GM19468 (cell line): ENCODE measurements around the gene TTC4.

Experiments used
- ATAC-seq: cut with Tn5 transposase; IDR thresholded peaks from one replicate; pipeline ENCODE4 v1.9.1; 2021; ENCODE audit warnings: mild to moderate bottlenecking, moderate library complexity, moderate number of reproducible peaks; ENCODE audit not compliant: unreplicated experiment; ENCODE audit errors: extremely low read depth

Gene TTC4

GRCh38 chr1:54715493-54716298 is at the start of gene TTC4:
Gene TTC4, plus strand, starts transcription at chr1:54715861. Its CDS starts 48 bp downstream, at chr1:54715909.
- ATAC-seq, result peak; percentile 69

DNA sequence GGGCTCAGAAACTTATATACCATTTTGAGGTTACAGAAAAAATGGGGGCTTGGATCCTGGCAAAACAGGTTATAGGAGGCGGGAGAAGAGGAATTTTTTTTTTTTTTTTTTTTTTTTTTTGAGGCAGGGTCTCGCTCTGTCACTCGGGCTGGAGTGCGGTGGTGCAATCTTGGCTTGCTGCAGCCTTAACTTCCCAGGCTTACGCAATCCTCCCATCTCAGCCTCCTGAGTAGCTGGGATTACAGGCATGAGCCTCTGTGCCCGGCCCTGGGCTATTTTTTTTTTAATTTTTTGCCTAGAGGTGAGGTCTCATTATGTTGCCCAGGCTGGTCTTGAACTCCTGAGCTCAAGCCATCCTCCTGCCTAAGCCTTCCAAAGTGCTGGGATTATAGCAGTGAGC is 49.3 kb upstream of the TTC4 start:
- ATAC-seq, result no peak

DNA sequence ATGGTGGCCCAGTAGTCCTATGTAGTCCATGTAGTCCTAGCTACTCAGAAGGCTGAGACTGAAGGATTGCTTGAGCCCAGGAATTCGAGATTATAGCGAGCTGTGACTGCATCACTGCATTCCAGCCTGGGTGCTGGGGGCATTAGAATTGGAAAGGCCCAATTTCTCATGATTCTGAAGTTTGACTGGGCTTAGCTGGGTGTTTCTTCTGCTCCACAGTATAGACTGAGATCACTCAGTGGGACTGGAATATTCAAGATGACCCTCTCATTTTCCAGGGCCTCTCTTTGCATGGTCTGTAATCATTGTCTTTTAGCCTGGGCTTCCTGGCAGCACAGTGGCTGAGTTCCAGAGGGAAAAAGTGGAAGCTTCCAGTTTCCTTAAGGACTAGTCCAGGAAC is 47.9 kb upstream of the TTC4 start:
- no peak for ATAC-seq

GRCh38 chr1:54668567-54668966 is 47.1 kb upstream of the TTC4 start:
- no peak for ATAC-seq

DNA sequence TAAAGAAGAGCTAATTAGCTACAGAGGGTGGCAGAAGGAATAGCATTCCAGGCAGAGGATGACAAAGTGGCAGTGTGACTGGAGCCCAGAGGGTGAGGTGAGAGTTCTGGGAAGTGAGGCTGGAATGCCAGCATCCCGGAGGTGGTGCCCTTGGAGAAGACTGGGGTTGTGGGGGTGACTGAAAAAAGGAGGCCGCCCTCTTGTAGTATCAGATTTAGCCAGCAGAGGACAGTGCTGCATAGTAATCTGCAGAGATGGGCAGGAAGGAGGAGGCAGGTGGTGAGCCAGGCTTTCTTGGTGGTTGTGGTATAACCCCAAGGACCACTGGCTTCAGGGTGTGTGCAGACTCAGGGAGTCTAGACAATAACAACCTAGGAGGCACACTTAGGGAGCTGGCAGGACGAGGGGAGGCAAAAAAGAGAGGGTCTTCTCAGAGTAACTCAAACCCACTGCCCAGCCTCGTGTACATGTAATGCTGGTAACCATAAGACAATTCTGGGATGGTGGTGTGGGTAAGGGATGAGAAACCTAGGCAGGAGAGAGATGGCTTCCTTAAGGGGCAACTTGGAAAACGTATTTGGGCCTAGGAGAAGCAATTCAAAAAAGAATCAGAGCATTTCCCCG is 43.6 kb upstream of the TTC4 start:
- ATAC-seq, result no peak

DNA sequence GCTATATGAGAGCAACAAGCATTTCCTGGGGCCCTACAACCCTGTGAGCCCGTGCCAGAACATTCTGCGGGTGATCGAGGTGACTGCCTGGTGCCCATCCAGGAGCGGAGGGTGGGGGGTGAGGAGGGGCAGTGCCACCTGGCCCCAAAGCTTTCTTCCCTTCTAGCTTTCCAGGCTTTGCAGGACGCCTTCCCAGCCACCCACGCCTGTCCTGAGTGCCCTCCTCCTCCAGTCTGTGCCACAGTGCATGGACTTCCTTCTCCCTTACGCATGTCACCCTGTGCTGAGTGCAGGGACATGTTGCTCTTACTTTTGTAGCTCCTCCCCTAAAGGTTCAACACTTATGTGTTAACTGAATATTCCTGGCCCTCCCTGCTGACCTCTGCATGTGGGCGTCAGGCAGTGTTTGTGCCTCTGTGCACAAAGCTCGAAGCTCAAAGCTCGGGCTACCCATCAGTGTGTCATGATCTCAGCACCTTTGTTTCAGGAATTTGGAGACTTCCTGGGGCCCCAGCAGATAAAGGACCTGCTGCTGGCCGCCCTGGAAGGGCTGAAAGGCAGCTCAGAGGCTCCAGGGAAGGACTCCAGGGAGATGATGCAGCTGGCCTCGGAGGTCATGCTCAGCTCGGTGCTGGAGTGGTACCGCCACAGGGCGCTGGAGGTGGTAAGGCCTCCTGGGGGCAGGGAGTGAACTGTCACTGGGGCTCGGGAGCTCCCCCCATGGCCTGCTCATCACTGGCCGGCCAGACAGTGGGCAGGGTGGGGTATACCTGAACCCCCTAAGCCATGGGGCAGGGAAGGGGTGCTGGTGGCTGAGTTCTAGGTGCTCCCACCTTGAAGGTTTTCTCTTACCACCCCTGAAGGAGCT is 36.7 kb upstream of the TTC4 start:
- no peak for ATAC-seq

- no peak for ATAC-seq
These were observed 36.0 kb upstream of the TTC4 start for GRCh38 chr1:54679706-54680105.

DNA sequence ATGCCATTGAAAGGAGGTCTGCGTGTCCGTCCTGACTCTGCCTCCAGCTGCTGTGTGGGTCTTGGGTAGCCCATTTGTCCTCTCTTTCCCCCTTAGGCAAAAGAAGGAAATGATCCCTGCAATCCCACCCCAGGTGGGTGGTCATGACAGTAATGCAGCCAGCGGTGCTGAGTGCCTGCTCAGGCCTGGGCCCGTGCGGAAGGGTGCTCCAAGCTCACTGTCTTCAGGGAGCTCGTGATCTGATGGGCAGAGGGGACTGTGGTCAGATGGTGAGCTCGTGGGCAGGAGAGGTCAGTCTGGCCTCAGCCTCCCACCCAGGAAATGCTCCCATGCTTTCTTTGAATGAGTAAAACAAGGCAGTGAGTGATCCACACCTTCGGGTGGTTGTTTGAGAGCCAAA is 35.3 kb upstream of the TTC4 start:
- ATAC-seq, result no peak

DNA sequence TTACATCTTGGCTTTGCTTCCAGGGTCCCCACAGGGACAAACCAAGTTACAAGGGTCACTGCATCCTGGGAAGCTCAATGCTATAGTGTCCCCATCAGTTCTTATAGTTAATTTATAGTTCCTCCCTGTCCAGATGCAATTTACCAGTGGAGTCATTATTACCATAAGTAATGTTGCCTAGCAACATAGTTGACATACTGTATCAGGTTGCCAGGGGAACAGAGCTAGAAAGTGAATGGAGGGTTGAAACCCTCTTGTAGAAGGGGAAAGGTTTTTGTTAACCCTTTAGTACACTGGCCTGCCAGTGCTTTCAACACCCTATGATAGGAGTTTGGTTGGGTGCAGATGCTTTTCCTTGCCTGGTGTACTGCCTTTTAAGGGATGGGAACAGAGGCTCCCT is 34.3 kb upstream of the TTC4 start:
- no peak for ATAC-seq

- ATAC-seq, result no peak
These were observed 32.2 kb upstream of the TTC4 start for GRCh38 chr1:54683453-54683852.

DNA sequence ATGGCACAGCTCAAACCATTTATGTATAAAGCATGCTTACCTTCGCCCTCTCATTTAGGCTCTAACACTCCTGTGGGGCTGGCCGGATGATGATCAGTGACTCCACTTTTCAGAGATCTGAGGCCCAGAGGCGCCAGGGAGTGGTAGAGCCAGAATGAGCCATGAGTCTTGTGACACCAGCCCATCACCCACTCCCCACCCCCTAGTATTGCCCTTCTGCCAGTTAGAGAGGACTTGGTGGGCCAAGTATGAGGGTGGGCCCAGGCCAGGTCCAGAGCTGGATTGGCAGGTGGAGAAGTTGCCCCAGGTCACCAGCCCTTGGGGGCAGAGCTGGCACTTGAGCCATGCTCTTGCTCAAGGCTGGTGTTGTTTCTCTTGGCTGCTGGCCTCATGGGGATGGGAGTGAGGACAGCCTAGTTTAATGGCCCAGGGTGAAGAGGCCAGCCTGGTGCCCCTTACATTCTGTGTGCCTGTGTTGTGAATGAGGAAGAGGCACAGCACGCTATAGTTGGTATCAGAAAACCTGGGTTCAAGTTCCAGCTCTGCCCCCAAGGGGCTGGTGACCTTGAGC is 30.2 kb upstream of the TTC4 start:
- no peak for ATAC-seq

DNA sequence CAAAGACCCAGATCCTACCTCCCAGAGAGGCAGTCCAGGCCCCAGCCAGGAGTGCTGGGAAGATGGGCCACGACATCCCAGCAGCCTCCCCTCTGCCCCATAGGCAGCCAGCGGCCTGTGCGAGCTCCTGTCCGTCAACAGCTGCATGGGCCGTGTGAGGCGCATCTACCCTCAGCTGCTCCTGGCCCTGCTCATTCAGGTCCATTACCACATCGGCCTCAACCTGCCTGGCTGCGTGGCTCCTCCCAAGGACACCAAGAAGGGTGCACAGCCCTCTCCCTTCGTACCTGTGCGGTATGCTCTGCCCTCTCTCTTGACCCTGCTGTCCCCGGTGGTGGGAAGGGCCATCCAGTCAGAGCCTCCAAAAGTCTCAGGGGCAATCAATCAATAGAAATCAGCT is 29.5 kb upstream of the TTC4 start:
- no peak for ATAC-seq

DNA sequence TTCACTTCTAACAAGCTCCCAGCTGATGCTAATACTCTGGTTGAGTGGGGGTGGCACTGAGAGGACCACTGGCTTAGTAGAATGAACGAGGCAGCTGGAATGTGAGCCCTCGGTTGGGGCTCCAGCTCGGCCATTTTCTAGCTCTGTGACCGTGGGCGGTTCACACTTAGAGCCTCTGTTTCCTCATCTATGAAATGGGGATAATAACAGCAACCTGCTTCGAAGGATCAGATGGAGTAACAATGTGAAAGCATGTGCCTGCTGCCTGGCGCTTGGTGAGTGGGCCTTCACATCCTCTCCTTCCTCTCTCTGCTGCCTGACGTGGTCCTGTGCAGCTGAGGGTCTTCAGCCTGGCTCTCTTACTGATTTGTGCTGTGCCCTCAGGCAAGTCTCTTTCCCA is 20.9 kb upstream of the TTC4 start:
- no peak for ATAC-seq

- ATAC-seq, result no peak
These were observed 20.4 kb upstream of the TTC4 start for GRCh38 chr1:54695221-54695620.

GRCh38 chr1:54695764-54696163 is 19.9 kb upstream of the TTC4 start:
- ATAC-seq, result no peak

DNA sequence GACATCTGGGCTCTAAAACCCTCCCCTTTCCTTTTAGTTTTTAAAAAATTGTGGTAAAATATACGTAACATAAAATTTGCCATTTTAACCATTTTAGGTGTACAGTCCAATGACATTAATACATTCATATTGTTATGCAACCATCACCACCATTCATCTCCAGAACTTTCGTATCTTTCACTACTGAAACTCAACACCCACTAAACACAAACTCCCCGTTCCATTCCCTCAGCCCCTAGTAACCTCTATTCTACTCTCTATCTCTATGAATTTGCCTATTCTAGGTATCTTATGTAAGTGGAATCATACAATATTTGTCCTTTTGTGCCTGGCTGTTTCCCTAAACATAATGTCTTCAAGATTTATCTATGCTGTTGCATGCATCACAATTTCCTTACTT is 19.4 kb upstream of the TTC4 start:
- no peak for ATAC-seq

DNA sequence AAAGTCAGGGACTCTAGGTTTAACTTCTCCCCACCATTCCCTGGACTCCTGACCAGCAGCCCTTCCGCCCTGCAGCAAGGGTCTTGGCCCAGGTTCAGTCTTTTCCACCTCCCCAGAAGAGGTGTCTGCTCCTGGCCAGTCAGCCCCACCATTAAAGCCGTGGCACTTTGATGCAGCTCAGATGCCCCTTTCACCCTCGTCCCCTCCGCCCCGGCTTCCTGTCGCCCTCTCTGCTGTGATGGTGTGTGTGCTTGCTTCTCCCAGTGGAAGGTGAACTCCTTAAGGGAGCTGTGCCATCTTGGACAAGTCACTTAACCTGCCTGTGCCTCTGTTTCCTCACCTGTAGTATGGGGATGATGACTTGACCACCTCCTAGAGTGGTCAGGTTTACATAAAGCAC is 17.8 kb upstream of the TTC4 start:
- no peak for ATAC-seq

GRCh38 chr1:54698346-54698745 is 17.3 kb upstream of the TTC4 start:
- no peak for ATAC-seq

GRCh38 chr1:54699936-54700525 is 15.6 kb upstream of the TTC4 start:
- ATAC-seq, result no peak

DNA sequence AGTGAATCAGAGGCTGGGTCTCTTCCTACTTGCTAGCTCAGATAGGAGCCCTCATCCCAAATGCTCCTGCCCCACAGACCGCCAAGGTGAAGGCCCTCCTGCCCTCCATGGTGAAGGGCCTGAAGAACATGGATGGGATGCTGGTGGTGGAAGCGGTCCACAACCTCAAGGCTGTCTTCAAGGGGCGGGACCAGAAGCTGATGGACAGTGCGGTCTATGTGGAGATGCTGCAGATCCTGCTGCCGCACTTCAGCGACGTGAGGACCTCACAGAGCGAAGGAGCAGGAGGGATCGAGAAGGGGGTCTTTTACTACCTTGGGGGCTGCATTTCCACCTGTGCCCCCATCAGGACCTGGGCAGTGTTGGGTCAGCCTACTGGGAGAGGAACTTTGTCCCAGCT is 14.6 kb upstream of the TTC4 start:
- ATAC-seq, result no peak
